Calu3 (cell line): Measurements from ENCODE around the gene PSMC3. TPM values are rescaled to one million over a fixed set of nuclear protein-coding genes. Genes with fewer than 3 reads are reported as not detected.

Source experiments
- BruUV-seq: library from RNA; stranded (reverse); fragments of 400-500 nt; replicated peaks from 2 replicates; lab custom pipeline; 2021; lab: Mats Ljungman, UMichigan
- CTCF ChIA-PET: fragments of 300-600 bp; sonication (Branson Sonifier 250); formaldehyde crosslinking; loops from one replicate; lab custom pipeline; 2022; ENCODE audit warnings: antibody characterized with exemption; lab: Charles Lee
- DNase-seq: peaks from one replicate; pipeline ENCODE4 v3.0.0; 2022
- H3K27ac Mint-ChIP-seq: one replicate; pipeline ENCODE4 v1.8.0; 2022; ENCODE audit warnings: mixed read lengths; ENCODE audit not compliant: unreplicated experiment
- H3K27me3 Mint-ChIP-seq: one replicate; pipeline ENCODE4 v1.8.0; 2022; ENCODE audit warnings: mixed read lengths; ENCODE audit not compliant: unreplicated experiment
- H3K36me3 Mint-ChIP-seq: one replicate; pipeline ENCODE4 v1.8.0; 2022; ENCODE audit warnings: mild to moderate bottlenecking, moderate library complexity, mixed read lengths; ENCODE audit not compliant: insufficient read depth, unreplicated experiment
- H3K4me1 Mint-ChIP-seq: one replicate; pipeline ENCODE4 v1.8.0; 2022; ENCODE audit warnings: mild to moderate bottlenecking, low read depth, mixed read lengths; ENCODE audit not compliant: unreplicated experiment
- H3K4me3 Mint-ChIP-seq: one replicate; pipeline ENCODE4 v1.8.0; 2022; ENCODE audit warnings: mild to moderate bottlenecking, low read depth, moderate library complexity, mixed read lengths; ENCODE audit not compliant: unreplicated experiment
- H3K9me3 Mint-ChIP-seq: one replicate; pipeline ENCODE4 v1.8.0; 2022; ENCODE audit warnings: low read depth, mixed read lengths; ENCODE audit not compliant: unreplicated experiment
- CTCF ChIP-seq: fragments of 200-600 bp; IDR thresholded peaks from one replicate; pipeline ENCODE4 v1.8.0; 2022; ENCODE audit warnings: antibody characterized with exemption; ENCODE audit not compliant: unreplicated experiment
- intact Hi-C: fragments of 100-400 bp; cut with micrococcal nuclease; formaldehyde crosslinking; loops from one replicate; pipeline ENCODE4 v1.10.0; 2022; ENCODE audit not compliant: unreplicated experiment
- total RNA-seq: library from RNA; stranded (reverse); gene quantifications from 2 replicates; pipeline ENCODE4 v1.2.3, GENCODE V29; 2022

Gene PSMC3
- total RNA-seq, 1 experiment from 2014 or later: 173 TPM

GRCh38 chr11:47406896-47407745, 19.1 kb downstream of the PSMC3 start:
- H3K27me3 Mint-ChIP-seq: no peaks in the 10 kb centered on the region
- CTCF ChIA-PET: interaction anchor here (0.7 to 0.9 kb wide), 2 partner anchors 33 to 36 kb away, joined by 4 to 5 read pairs; no protein-coding TSS in a partner anchor
- H3K9me3 Mint-ChIP-seq: no peaks in the 10 kb centered on the region
- no peak for TF ChIP-seq CTCF
- no TSS peak for BruUV-seq
- DNase-seq: no peak
- peak overlapping the region; percentile 69 for H3K27ac Mint-ChIP-seq
- peaks cover 9% of the 10 kb centered on the region for H3K4me1 Mint-ChIP-seq
- intact Hi-C loops: loop anchor here (5.0 kb wide), 1 partner anchor 35 kb away; no protein-coding TSS in a partner anchor
- peak overlapping the region; percentile 82 for H3K4me3 Mint-ChIP-seq
- H3K36me3 Mint-ChIP-seq: peaks cover 27% of the 10 kb centered on the region

DNA sequence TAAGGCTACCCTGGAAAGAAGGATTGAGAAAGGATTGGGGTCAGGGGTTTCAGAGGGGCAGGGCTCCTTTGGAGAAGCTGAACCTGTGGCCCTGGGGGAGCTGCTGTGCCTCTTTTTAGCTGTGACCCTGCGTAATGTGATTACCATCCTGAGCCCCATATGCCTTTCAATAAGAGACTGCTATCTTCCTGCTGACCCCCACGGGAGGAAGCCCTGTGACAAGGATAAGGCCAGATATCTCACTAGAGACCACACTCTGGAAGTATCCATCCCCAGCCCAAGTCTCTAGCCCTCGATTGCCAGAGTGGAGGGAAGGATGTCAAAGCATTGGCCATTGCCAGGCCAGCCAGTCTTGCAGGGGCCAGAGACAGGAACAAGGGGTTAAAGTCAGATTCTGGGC, 22.7 kb downstream of the PSMC3 start:
- BruUV-seq: no TSS peak
- intact Hi-C loops: no loop called here
- H3K4me1 Mint-ChIP-seq: peaks cover 9% of the 10 kb centered on the region
- peaks cover 18% of the 10 kb centered on the region for H3K36me3 Mint-ChIP-seq
- CTCF ChIA-PET: no interaction called here
- no peaks in the 10 kb centered on the region for H3K9me3 Mint-ChIP-seq
- peaks cover 13% of the 10 kb centered on the region for H3K27me3 Mint-ChIP-seq
- no peak for DNase-seq
- no peak for TF ChIP-seq CTCF
- no peak overlapping the region for H3K27ac Mint-ChIP-seq
- H3K4me3 Mint-ChIP-seq: no peak overlapping the region

- CTCF ChIA-PET: no interaction called here
- no peak overlapping the region for H3K4me3 Mint-ChIP-seq
- DNase-seq: no peak
- BruUV-seq: no TSS peak
- no peak for TF ChIP-seq CTCF
- H3K9me3 Mint-ChIP-seq: no peaks in the 10 kb centered on the region
- H3K27ac Mint-ChIP-seq: no peak overlapping the region
- peaks cover 9% of the 10 kb centered on the region for H3K4me1 Mint-ChIP-seq
- peaks cover 14% of the 10 kb centered on the region for H3K36me3 Mint-ChIP-seq
- H3K27me3 Mint-ChIP-seq: peaks cover 13% of the 10 kb centered on the region
- intact Hi-C loops: no loop called here
Measured at GRCh38 chr11:47403135-47403534, 23.1 kb downstream of the PSMC3 start.

GRCh38 chr11:47400768-47401279, 25.4 kb downstream of the PSMC3 start:
- Mint-ChIP-seq H3K36me3 (no peaks in the 10 kb centered on the region), H3K9me3 (no peaks in the 10 kb centered on the region), H3K4me3 (peak overlapping the region; percentile 44), H3K4me1 (no peaks in the 10 kb centered on the region), H3K27ac (no peak overlapping the region), H3K27me3 (peaks cover 13% of the 10 kb centered on the region)
- TF ChIP-seq CTCF: no peak
- CTCF ChIA-PET: no interaction called here
- BruUV-seq: no TSS peak
- intact Hi-C loops: no loop called here
- no peak for DNase-seq
